Skin of body (tissue), 1 donor: Measurements from ENCODE around the gene RSAD1. TPM values are rescaled to one million over a fixed set of nuclear protein-coding genes. Genes with fewer than 3 reads are reported as not detected.

Source experiments
- total RNA-seq: library from RNA; depleted of rRNA; stranded (reverse); fragments of >200 nt; gene quantifications from one replicate; pipeline ENCODE4 v1.2.3, GENCODE V29; 2014

Gene RSAD1
- total RNA-seq, 1 donor from 2014 or later = 19.4 TPM

Other genes starting within 250 kb of the RSAD1 start
- gene TMEM92, start 204.4 kb upstream of the RSAD1 start, total RNA-seq = 0.20 TPM
- gene XYLT2, start 132.7 kb upstream of the RSAD1 start, total RNA-seq = 17.7 TPM
- gene MRPL27, start 105.7 kb upstream of the RSAD1 start, total RNA-seq = 42.3 TPM
- 3.6 TPM for gene EME1, start 105.6 kb upstream of the RSAD1 start, total RNA-seq
- gene LRRC59, start 81.3 kb upstream of the RSAD1 start, total RNA-seq = 44.6 TPM
- gene ACSF2, start 52.6 kb upstream of the RSAD1 start, total RNA-seq = 67.6 TPM
- gene CHAD, start 10.0 kb upstream of the RSAD1 start, total RNA-seq = 0.49 TPM
- 1.6 TPM for gene MYCBPAP, start 29.6 kb downstream of the RSAD1 start, total RNA-seq
- 5.3 TPM for gene EPN3, start 53.9 kb downstream of the RSAD1 start, total RNA-seq
- gene SPATA20, start 68.3 kb downstream of the RSAD1 start, total RNA-seq = 19.3 TPM
- 8.9 TPM for gene CACNA1G, start 81.9 kb downstream of the RSAD1 start, total RNA-seq
- gene ABCC3, start 156.0 kb downstream of the RSAD1 start, total RNA-seq = 5.9 TPM
- gene ANKRD40, start 229.1 kb downstream of the RSAD1 start, total RNA-seq = 24.8 TPM
- 102 TPM for gene LUC7L3, start 240.7 kb downstream of the RSAD1 start, total RNA-seq